Stimulated activated CD8-positive, alpha-beta memory T cell treated with anti-CD3 and anti-CD28 coated beads, Interleukin-15, amount 100 ng/mL, for 48 hours (primary cell): ENCODE measurements around the gene SLC35A4.
"Not testable (repeated sequence)": the region's sequence is repeated elsewhere in the genome, so short reads cannot be mapped to it uniquely, and the experiment has no call there.

ENCODE experiments used
- DNase-seq, 2 donors: peaks; one replicate each; pipeline ENCODE4 v3.0.0-alpha.2; 2020; ENCODE audit warnings: low read depth in 2 of 2

SLC35A4 gene

DNA sequence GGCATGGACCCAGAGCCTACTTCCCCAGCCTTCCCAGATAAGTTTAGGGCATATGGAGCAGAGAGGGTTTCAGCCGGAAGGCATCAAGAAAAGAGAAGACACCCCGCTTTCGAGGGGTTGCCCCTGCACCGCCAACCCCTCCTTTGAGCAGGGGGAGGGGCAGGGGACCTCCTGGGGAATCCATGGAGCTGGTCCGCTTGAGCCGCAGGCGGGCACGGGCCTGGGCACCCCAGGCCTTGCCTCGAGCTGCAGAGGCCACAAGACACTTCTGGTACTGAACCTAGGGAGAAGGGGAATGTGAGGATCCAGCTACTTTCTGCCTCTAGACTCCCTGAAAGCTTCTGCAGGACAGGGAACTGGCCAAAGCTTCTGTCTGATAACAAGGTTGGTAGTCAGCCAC, 6.1 kb upstream of the SLC35A4 start:
- DNase-seq: no peak

GRCh38 chr5:140560227-140560626, 4.4 kb upstream of the SLC35A4 start:
- no peak for DNase-seq

- no peak for DNase-seq
These were observed 2.7 kb upstream of the SLC35A4 start for GRCh38 chr5:140561753-140562523.

- no peak for DNase-seq
These were observed 1.0 kb upstream of the SLC35A4 start for GRCh38 chr5:140563596-140563995.

GRCh38 chr5:140565024-140565779, 574 bp downstream of the SLC35A4 start:
- DNase-seq: no peak

- no peak for DNase-seq
These were observed 1.1 kb downstream of the SLC35A4 start for GRCh38 chr5:140565780-140566095.

DNA sequence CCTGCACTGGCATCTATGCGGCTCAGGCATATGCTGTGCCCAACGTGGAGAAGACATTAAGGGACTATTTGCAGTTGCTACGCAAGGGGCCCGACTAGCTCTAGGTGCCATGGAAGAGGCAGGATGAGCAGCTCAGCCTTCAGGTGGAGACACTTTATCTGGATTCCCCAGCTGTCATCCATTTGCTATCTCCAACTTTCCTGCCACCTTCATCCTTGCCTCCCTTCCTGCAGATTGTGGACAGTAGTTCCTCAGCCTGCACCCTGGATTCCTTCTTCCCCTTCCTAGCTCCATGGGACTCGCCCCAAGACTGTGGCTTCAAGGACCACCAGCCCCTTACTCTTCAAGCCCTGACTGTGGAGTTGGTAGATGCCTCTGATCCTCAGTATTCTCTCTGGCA, 2.0 kb downstream of the SLC35A4 start:
- no peak for DNase-seq

GRCh38 chr5:140567136-140567818, 2.6 kb downstream of the SLC35A4 start:
- no peak for DNase-seq

GRCh38 chr5:140567871-140568270, 3.2 kb downstream of the SLC35A4 start:
- no peak for DNase-seq

DNA sequence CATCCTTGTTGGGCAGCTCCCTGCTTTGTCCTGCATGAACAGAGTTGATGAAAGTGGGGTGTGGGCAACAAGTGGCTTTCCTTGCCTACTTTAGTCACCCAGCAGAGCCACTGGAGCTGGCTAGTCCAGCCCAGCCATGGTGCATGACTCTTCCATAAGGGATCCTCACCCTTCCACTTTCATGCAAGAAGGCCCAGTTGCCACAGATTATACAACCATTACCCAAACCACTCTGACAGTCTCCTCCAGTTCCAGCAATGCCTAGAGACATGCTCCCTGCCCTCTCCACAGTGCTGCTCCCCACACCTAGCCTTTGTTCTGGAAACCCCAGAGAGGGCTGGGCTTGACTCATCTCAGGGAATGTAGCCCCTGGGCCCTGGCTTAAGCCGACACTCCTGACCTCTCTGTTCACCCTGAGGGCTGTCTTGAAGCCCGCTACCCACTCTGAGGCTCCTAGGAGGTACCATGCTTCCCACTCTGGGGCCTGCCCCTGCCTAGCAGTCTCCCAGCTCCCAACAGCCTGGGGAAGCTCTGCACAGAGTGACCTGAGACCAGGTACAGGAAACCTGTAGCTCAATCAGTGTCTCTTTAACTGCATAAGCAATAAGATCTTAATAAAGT, 3.9 kb downstream of the SLC35A4 start:
- DNase-seq: no peak

DNA sequence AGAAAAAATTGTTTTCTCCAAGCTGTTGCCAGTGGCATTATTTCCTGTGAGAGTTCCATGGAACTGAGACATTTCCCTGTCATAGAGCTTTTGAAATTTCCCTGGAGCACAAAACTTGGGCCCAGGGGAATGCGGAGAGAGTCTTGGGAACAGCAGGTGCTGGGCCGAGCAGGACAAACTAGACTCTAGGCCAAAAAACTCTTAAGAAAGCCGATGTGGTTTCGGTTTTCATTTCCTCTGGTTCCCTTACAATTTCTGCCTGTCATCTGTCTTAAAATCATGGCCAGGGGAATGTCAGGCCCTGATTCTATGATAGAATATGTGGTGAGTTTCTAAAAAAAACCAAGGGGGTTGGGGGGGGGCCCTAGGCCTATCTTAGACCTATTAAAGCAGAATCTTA, 4.6 kb downstream of the SLC35A4 start:
- no peak for DNase-seq

DNA sequence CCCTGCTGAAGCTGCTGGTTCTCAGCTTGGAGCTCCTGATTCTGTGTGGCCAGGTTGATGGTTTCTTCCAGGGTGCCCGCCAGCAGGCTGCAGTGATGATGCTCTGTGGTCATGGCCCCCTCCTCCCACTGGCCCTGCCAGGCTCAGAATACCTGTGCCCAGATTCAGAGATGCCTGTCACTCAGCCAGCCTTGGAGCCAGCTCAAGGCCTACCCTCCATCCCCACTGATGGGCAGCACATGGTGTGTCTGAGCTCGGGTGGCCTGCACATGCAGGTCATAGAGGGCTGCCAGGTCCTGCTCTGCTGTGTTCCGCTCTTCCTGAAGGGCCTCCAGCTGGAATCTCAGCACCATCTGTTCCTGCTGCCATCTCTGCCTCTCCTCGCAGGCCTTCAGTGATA, 5.4 kb downstream of the SLC35A4 start:
- DNase-seq: no peak

GRCh38 chr5:140570488-140570887, 5.9 kb downstream of the SLC35A4 start:
- DNase-seq: no peak

DNA sequence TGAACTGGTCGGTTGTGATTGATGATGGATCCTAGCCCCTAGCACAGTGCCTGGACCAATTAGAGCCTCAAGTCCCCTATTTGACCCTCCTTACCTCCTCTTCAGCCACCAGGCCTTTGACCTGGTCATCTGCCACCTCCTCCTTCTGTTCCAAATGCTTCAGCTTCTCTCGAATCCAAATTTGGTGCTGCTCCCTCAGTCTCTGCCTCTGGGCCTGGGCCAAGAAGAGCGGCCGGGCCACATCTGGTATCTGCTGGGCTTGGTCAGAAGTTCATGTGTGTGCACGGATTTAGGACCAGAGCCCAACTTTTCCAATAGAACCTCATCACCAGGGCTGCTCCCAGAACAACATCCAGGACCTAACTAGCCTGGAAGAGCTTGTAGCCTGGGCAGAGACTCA, 6.5 kb downstream of the SLC35A4 start:
- DNase-seq: no peak

GRCh38 chr5:140573683-140574082, 9.1 kb downstream of the SLC35A4 start:
- DNase-seq: no peak

GRCh38 chr5:140574165-140574564, 9.5 kb downstream of the SLC35A4 start:
- DNase-seq: no peak

- no peak for DNase-seq
These were observed 10.7 kb downstream of the SLC35A4 start for GRCh38 chr5:140575309-140575708.

GRCh38 chr5:140576776-140577201, 12.2 kb downstream of the SLC35A4 start:
- DNase-seq: no peak

DNA sequence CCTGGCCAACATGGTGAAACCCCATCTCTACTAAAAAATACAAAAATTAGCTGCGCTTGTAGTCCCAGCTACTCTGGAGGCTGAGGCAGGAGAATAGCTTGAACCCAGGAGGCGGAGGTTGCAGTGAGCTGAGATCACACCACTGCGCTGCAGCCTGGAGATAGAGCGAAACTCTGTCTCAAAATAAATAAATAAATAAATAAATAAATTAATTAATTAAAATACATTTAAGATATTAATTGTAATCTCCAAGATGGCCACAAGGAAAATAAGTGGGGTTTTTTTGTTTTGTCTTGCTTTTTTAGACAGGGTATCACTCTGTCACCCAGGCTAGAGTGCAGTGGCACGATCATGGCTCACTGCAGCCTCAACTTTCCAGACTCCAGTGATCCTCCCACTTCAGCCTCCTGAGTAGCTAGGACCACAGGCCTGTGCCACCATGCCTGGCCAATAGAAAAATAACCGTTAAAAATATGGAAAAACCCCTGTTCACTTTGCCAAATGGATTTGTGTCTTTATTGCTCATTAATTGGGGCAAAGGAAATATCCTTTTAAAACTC, 14.6 kb downstream of the SLC35A4 start:
- DNase-seq: not testable (repeated sequence)

DNA sequence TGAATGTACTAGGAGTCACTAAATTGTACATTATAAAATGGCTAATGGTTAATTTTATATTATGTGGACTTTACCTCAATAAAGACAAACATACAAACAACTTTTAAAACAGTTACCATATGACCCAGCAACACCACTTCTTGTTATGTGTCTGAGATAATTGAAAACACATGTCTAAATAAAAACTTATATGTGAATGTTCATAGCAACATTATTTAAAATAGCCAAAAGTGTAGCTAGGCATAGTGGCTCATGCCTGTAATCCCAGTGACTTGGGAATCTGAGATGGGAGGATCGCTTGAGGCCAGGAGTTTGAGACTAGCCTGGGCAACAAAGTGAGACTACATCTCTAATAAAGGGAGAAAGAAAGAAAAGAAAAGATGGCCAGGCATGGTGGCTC, 22.9 kb downstream of the SLC35A4 start:
- no peak for DNase-seq

DNA sequence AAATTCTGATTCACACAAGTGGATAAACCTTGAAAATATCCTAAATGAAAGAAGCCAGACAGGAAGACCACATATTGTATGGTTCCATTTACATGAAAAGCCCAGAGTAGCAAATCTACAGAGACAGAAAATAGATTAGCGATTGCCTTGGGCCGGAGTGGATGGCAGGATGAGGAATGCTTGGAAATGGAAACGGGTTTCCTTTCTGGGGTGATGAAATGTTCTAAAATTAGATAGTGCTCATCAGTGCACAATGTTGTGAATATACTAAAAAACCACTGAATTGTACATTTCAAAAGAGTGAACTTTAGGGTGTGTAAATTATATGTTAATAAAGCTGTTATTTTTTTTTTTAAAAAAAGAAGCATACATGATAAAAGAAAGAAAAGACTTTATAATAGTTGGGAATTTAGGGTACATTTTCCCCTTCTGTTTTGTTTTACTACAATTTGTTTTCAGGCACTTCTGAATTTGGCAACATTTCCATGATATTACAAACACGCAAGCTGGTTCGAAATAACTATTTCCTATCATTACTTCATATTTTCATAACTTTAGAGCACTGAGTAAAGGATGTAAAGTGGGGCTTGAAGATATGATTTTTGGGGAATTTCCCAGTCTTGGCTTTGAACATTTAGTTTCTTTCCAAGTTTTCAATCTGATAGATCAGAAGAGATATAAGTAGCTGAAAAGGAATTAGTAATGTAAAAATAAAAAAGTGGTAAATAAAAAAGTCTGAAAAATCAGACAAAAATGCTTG, 23.9 kb downstream of the SLC35A4 start:
- no peak for DNase-seq
